Measurements from ENCODE around the gene THAP7.

DNA sequence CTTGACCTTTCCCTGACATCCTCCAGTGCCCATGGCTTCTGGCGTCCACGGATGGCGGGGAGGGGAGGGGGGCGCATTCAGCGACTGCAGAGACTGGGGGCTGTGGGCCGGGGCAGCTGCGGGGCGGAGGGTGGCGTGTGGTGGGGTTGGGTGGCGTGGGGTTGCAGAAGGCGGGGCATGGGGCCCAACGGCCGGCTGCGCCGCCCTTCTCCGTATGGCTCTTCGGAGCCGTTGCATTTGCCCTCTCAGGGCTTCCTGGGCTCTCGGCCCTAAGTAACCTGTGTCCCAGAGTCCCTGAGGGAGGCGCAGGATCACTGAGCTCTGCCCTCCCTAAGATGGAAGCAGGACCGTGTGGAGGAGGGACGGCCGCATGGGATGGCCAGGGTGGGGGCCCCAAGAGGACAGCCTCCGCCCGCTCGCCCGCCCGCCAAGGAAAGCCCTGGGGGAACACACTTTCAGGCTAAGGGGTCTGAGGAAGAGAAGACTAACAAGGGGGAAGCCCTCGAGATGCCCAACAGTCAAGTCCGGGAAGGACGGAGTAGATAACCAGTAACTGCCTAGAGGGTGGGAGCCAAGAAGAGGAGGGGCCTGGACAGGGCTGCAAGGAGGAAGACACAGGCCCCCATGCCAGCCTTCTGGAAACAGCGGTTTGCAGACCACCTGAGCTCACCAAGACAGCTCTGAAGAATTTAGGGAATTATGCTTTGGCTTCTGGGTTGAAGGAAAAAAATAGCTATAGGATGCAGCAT lies 44.1 kb downstream of the THAP7 start:
- TF ChIP-seq, protein P1, sequence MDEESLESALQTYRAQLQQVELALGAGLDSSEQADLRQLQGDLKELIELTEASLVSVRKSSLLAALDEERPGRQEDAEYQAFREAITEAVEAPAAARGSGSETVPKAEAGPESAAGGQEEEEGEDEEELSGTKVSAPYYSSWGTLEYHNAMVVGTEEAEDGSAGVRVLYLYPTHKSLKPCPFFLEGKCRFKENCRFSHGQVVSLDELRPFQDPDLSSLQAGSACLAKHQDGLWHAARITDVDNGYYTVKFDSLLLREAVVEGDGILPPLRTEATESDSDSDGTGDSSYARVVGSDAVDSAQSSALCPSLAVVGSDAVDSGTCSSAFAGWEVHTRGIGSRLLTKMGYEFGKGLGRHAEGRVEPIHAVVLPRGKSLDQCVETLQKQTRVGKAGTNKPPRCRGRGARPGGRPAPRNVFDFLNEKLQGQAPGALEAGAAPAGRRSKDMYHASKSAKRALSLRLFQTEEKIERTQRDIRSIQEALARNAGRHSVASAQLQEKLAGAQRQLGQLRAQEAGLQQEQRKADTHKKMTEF (CRISPR knock-in tag; IDR thresholded peaks at IDR 0.05): no peak
- TF ChIP-seq ZNF30 (CRISPR knock-in tag; IDR thresholded peaks at IDR 0.05) (no peak), PHF20 (CRISPR knock-in tag; IDR thresholded peaks at IDR 0.05) (0 out of 2 replicates have a peak, but pooled peaks have one; percentile 27), MAFF (IDR thresholded peaks at IDR 0.05; ENCODE audit: low read depth, low read length) (no peak), SP1 (IDR thresholded peaks at IDR 0.05) (no peak), SP1 (CRISPR knock-in tag; IDR thresholded peaks at IDR 0.05) (no peak)
- TF ChIP-seq, protein P2, sequence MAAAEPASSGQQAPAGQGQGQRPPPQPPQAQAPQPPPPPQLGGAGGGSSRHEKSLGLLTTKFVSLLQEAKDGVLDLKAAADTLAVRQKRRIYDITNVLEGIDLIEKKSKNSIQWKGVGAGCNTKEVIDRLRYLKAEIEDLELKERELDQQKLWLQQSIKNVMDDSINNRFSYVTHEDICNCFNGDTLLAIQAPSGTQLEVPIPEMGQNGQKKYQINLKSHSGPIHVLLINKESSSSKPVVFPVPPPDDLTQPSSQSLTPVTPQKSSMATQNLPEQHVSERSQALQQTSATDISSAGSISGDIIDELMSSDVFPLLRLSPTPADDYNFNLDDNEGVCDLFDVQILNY (CRISPR knock-in tag; conservative IDR thresholded peaks at IDR 0.05): no peak
- TF ChIP-seq, protein P3, sequence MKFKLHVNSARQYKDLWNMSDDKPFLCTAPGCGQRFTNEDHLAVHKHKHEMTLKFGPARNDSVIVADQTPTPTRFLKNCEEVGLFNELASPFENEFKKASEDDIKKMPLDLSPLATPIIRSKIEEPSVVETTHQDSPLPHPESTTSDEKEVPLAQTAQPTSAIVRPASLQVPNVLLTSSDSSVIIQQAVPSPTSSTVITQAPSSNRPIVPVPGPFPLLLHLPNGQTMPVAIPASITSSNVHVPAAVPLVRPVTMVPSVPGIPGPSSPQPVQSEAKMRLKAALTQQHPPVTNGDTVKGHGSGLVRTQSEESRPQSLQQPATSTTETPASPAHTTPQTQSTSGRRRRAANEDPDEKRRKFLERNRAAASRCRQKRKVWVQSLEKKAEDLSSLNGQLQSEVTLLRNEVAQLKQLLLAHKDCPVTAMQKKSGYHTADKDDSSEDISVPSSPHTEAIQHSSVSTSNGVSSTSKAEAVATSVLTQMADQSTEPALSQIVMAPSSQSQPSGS (CRISPR knock-in tag; IDR thresholded peaks at IDR 0.05): no peak
- TF ChIP-seq, protein P4, sequence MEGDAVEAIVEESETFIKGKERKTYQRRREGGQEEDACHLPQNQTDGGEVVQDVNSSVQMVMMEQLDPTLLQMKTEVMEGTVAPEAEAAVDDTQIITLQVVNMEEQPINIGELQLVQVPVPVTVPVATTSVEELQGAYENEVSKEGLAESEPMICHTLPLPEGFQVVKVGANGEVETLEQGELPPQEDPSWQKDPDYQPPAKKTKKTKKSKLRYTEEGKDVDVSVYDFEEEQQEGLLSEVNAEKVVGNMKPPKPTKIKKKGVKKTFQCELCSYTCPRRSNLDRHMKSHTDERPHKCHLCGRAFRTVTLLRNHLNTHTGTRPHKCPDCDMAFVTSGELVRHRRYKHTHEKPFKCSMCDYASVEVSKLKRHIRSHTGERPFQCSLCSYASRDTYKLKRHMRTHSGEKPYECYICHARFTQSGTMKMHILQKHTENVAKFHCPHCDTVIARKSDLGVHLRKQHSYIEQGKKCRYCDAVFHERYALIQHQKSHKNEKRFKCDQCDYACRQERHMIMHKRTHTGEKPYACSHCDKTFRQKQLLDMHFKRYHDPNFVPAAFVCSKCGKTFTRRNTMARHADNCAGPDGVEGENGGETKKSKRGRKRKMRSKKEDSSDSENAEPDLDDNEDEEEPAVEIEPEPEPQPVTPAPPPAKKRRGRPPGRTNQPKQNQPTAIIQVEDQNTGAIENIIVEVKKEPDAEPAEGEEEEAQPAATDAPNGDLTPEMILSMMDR (CRISPR knock-in tag; IDR thresholded peaks at IDR 0.05): no peak
